Measurements from ENCODE around the gene RASGEF1B. TPM values are rescaled to one million over a fixed set of nuclear protein-coding genes. Genes with fewer than 3 reads are reported as not detected.

RASGEF1B gene
- total RNA-seq, 4 donors from 2014 or later: 4.0 to 14.7 (median 9.4) TPM

DNA sequence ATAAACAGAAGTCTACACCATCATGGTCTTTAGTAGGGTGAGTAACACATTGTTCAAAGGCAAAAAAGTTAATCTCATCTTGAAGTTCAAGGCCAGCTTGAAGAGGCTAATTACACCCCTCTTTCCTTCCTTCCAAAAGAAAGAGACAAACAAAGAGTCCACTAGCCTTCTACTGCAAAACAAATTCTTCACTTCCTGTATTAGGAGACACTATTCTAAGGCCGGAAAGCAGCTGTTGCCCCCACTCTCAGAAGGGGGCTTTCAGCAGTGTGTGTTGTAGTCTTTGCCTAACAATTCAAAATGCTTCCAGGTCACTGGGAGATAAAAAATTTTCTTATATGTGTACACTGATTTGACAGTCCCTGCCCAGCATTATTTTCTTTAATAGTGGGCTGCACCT lies 25.1 kb downstream of the RASGEF1B start:
- Histone ChIP-seq H3K27me3 (no peaks in the 10 kb centered on the region), H3K9me3 (no peaks in the 10 kb centered on the region), H3K27ac (no peak overlapping the region), H3K36me3 (peaks cover 0 to 69% of the 10 kb centered on the region in 2 donors), H3K4me1 (no peaks in the 10 kb centered on the region), H3K4me3 (no peak overlapping the region)
- ATAC-seq: no peak
- 60 to 86% methylated on average over 1 of the region's 1 CpG for WGBS, 2 donors (ENCODE audit: low coverage in 1 of 2)
- TF ChIP-seq, protein P1, sequence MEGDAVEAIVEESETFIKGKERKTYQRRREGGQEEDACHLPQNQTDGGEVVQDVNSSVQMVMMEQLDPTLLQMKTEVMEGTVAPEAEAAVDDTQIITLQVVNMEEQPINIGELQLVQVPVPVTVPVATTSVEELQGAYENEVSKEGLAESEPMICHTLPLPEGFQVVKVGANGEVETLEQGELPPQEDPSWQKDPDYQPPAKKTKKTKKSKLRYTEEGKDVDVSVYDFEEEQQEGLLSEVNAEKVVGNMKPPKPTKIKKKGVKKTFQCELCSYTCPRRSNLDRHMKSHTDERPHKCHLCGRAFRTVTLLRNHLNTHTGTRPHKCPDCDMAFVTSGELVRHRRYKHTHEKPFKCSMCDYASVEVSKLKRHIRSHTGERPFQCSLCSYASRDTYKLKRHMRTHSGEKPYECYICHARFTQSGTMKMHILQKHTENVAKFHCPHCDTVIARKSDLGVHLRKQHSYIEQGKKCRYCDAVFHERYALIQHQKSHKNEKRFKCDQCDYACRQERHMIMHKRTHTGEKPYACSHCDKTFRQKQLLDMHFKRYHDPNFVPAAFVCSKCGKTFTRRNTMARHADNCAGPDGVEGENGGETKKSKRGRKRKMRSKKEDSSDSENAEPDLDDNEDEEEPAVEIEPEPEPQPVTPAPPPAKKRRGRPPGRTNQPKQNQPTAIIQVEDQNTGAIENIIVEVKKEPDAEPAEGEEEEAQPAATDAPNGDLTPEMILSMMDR (IDR thresholded peaks at IDR 0.05): no peak
- TF ChIP-seq POLR2AphosphoS5 (IDR thresholded peaks at IDR 0.05) (no peak), POLR2A (IDR thresholded peaks at IDR 0.05) (no peak), EP300 (IDR thresholded peaks at IDR 0.05) (no peak)

DNA sequence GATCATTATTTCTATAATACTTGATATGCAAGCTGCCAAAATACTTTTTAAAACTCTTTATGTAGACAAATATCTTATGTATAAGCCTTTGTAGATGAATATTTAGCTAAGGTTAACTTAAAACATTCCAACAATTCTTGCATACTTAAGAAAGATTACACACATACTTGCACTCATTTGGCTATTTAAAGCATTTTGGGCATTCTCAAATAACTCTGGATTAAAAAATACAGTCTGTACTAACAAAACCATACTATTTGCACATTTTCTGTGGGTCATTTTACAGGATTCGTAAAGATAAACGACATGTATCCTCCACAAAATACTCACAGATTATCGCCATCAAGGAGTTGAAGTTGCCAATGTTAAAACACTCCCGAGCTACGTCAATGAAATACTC lies 26.5 kb downstream of the RASGEF1B start:
- no peaks in the 10 kb centered on the region for H3K9me3 ChIP-seq
- H3K4me1 ChIP-seq: no peaks in the 10 kb centered on the region
- H3K27me3 ChIP-seq: no peaks in the 10 kb centered on the region
- no peak overlapping the region for H3K27ac ChIP-seq
- H3K4me3 ChIP-seq: no peak overlapping the region
- H3K36me3 ChIP-seq: peaks cover 0 to 70% of the 10 kb centered on the region in 2 donors
- WGBS, 2 donors (ENCODE audit: low coverage in 1 of 2): 68 to 88% methylated on average over 5 of the region's 5 CpGs
- no peak for ATAC-seq
- TF ChIP-seq POLR2AphosphoS5 (IDR thresholded peaks at IDR 0.05) (no peak), EP300 (IDR thresholded peaks at IDR 0.05) (no peak), POLR2A (IDR thresholded peaks at IDR 0.05) (no peak)
- TF ChIP-seq, protein P1 (IDR thresholded peaks at IDR 0.05): no peak

DNA sequence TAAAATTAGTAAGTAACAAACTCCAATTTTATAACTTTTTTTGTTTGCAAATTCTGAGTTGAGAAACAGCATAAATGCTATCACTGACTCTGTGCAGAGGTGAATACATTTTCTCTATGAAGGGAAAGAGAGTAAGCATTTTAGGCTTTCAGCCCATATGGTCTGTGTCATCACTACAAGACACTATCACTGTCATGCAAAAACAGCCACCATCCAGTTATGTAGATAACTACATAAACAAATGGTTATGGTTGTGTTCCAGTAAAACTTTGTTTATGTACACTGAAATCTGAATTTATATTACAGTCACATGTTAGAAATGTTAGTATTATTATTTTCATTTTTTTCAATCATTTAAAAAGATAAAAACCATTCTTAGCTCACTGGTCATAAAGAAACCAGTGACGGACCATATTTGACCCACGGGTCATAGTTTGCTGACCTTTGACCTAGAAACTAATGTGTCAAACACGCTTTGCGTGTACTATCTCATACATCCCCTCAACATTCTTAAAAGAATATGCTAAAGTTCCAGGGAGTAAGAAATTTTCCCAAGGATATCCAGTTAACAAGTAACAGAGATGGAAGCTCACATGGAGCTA lies 29.1 kb downstream of the RASGEF1B start:
- no peaks in the 10 kb centered on the region for H3K4me1 ChIP-seq
- H3K36me3 ChIP-seq: peaks cover 0 to 78% of the 10 kb centered on the region in 2 donors
- H3K27ac ChIP-seq: no peak overlapping the region
- H3K9me3 ChIP-seq: no peaks in the 10 kb centered on the region
- 77 to 81% methylated on average over 4 of the region's 4 CpGs for WGBS, 2 donors (ENCODE audit: low coverage in 1 of 2)
- H3K4me3 ChIP-seq: no peak overlapping the region
- ATAC-seq: no peak
- H3K27me3 ChIP-seq: no peaks in the 10 kb centered on the region
- TF ChIP-seq POLR2A (IDR thresholded peaks at IDR 0.05) (no peak), EP300 (IDR thresholded peaks at IDR 0.05) (no peak), POLR2AphosphoS5 (IDR thresholded peaks at IDR 0.05) (no peak)
- TF ChIP-seq, protein P1 (IDR thresholded peaks at IDR 0.05): no peak

DNA sequence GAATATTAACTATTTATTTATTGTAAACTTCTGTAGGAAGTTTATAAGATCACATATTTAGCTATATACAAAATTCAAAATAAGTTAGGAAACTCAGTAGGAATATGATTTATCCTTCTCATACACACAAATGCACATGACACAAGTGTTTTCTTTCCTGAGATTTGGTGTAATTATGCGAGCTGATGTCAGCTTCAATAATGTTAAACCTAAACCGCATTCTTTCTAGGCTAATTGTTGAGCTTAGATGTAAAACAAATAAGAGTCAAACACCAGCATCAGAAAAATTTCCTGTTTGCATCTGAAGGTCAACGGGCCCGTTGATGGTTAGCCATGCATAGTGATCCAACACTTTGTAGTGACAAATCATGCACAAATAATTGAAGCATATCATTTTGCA lies 30.8 kb downstream of the RASGEF1B start:
- no peaks in the 10 kb centered on the region for H3K4me1 ChIP-seq
- no peak overlapping the region for H3K4me3 ChIP-seq
- H3K27me3 ChIP-seq: no peaks in the 10 kb centered on the region
- H3K36me3 ChIP-seq: peaks cover 0 to 64% of the 10 kb centered on the region in 2 donors
- ATAC-seq: no peak
- WGBS, 2 donors (ENCODE audit: low coverage in 1 of 2): 83 to 91% methylated on average over 4 of the region's 4 CpGs
- no peaks in the 10 kb centered on the region for H3K9me3 ChIP-seq
- H3K27ac ChIP-seq: no peak overlapping the region
- no peak for TF ChIP-seq POLR2AphosphoS5 (IDR thresholded peaks at IDR 0.05)
- TF ChIP-seq EP300 (IDR thresholded peaks at IDR 0.05): no peak
- TF ChIP-seq, protein P1 (IDR thresholded peaks at IDR 0.05): no peak
- TF ChIP-seq POLR2A (IDR thresholded peaks at IDR 0.05): no peak

DNA sequence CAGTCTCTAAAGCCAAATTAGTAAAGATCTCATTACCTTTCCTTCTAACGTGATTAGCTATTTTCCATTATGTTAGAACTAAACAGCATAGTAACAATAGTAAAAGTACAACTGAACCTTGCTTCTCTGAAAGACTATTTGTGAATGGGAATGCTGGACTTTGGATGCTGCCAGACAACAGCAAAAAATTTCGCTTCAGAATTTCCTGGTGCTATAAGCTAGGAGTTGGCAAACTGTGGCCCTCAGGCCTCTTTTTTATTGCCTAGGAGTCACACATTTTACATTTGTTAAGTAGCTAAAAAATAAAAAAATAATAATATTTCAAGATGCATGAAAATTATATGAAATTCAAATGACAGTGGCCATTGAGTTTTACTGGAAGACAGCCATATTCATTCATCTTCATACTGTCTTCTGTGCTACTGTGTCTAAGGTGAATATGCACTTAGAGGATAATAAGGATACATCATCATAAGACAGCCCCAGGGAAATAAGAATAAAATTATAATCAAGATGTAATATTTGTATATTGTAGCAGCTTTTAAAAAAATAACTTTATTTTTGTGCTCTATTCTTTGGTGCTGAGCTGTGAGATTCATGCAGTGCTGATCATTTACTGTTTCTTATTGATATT lies 34.6 kb downstream of the RASGEF1B start:
- no peak for ATAC-seq
- 95% methylated on average over 2 of the region's 2 CpGs for WGBS, 2 donors (ENCODE audit: low coverage in 1 of 2)
- no peak for TF ChIP-seq EP300 (IDR thresholded peaks at IDR 0.05)
- TF ChIP-seq, protein P1 (IDR thresholded peaks at IDR 0.05): no peak
- H3K4me1 ChIP-seq: no peaks in the 10 kb centered on the region
- H3K4me3 ChIP-seq: no peak overlapping the region
- H3K27ac ChIP-seq: no peak overlapping the region
- H3K27me3 ChIP-seq: no peaks in the 10 kb centered on the region
- H3K36me3 ChIP-seq: peaks cover 0 to 72% of the 10 kb centered on the region in 2 donors
- no peaks in the 10 kb centered on the region for H3K9me3 ChIP-seq

All from gastroesophageal sphincter (tissue), 4 donors.